T-helper 1 cell treated with Interleukin-12 subunit alpha and Interleukin-12 subunit beta and Interleukin-4 antibody, amounts not matched to agents 30 μg/mL and 1 μg/mL, for 36 hours (primary cell): ENCODE measurements around the gene PMPCA.

ENCODE experiments used
- H3K27ac Mint-ChIP-seq: one replicate; pipeline ENCODE4 v1.8.0; 2021; ENCODE audit warnings: mild to moderate bottlenecking, mixed read lengths
- H3K27me3 Mint-ChIP-seq: one replicate; pipeline ENCODE4 v1.8.0; 2021; ENCODE audit warnings: low read depth, mixed read lengths
- H3K36me3 Mint-ChIP-seq: one replicate; pipeline ENCODE4 v1.8.0; 2021; ENCODE audit warnings: low read depth, mixed read lengths
- H3K4me1 Mint-ChIP-seq: one replicate; pipeline ENCODE4 v1.8.0; 2021; ENCODE audit warnings: low read depth, mixed read lengths
- H3K4me3 Mint-ChIP-seq: one replicate; pipeline ENCODE4 v1.8.0; 2021; ENCODE audit warnings: mild to moderate bottlenecking, moderate library complexity, mixed read lengths
- H3K9me3 Mint-ChIP-seq: one replicate; pipeline ENCODE4 v1.8.0; 2021; ENCODE audit warnings: mixed read lengths

The PMPCA gene

DNA sequence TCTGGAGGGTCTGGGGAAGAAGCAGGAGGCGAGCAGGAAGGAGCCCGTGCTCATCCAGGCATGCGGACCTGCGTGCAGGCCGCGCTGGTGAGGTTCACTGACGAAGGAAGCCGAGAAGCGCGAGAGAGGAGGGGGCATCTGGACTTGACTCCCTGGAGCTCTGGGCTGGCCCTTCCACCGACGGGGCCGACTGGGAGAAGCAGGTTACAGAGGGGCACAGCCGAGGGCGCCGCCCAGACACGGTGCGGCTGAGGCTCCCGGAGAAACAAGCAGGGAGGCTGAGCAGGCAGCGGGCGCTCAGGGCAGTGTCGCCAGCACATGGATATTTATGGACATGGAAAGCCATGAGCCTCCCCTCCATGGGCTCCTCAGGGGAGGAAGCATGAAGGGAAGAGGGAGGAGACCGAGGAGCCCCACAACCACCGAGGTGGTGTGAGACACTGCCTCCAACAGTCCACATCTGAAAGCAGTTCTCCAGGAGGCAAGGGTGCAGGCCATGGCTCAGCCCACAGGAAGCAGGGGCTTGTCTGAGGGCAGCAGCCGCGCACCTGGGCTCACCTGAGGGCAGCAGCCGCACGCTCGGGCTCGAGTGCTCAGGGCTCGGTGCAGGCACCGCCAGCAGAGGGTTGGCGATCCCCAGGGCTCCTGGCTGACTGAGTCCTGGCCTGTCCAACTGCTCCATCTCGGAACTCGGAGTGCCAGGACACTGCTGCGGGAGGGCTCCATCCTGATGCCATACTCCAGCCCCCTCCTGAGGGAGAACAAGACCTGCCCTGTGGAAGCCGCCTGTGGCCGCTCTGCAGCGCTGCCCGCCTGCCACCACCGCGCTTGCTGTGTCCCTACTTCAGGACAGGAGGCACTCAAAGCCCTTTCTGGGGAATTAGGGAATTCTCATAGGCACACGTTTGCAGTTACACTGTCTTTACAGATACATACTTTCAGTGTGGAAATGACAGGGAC is 44.9 kb downstream of the PMPCA start:
- Mint-ChIP-seq H3K9me3 (no peaks in the 10 kb centered on the region), H3K27ac (no peak overlapping the region), H3K4me3 (no peak overlapping the region), H3K27me3 (no peaks in the 10 kb centered on the region), H3K36me3 (peaks cover 36% of the 10 kb centered on the region), H3K4me1 (no peaks in the 10 kb centered on the region)

DNA sequence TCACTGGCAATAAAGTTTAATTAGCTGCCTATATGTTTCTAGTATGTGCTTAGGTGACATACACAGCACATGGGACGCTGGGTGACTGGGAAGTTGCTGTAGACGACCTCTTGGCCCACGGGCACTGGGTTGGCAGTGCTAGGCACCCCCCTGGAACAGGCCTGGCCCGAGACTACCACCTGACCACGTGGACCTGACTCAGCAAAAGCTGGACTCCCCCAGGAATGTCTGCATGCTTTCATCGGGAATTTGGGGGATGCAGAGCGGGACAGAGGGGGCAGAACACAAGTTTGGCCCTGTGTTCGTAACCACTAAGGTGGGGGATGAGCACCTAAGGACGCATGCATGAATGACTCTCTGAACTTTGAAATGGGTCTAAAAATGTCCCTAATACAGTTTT is 45.8 kb downstream of the PMPCA start:
- Mint-ChIP-seq H3K36me3 (peaks cover 36% of the 10 kb centered on the region), H3K27ac (no peak overlapping the region)

GRCh38 chr9:136457326-136457725 is 46.9 kb downstream of the PMPCA start:
- peaks cover 40% of the 10 kb centered on the region for H3K36me3 Mint-ChIP-seq
- no peak overlapping the region for H3K4me3 Mint-ChIP-seq
- no peaks in the 10 kb centered on the region for H3K4me1 Mint-ChIP-seq
- no peaks in the 10 kb centered on the region for H3K9me3 Mint-ChIP-seq
- no peaks in the 10 kb centered on the region for H3K27me3 Mint-ChIP-seq
- no peak overlapping the region for H3K27ac Mint-ChIP-seq

More for the DNA sequence above, 45.8 kb downstream of the PMPCA start:
- H3K4me3 Mint-ChIP-seq, result no peak overlapping the region
- H3K4me1 Mint-ChIP-seq, result no peaks in the 10 kb centered on the region
- H3K27me3 Mint-ChIP-seq, result no peaks in the 10 kb centered on the region
- no peaks in the 10 kb centered on the region for H3K9me3 Mint-ChIP-seq

DNA sequence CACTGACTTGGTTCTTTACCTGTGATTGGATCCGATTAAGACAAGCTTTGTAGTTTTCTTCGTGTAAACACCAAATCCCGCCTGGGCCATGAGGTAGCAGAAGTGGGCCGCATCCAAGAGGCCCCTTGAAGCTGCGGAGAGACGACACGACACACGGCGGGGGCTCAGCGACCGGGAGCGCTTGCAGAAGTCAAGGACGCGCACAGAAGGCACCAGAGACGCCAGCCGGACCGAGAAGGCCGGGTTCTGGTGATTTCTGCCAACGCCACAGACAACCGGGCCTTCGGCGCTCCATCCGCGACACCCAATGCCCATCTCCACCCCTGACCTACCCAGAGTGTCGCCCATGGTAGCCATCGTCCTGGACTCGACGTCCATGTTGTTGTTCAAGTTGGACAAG is 49.0 kb downstream of the PMPCA start:
- Mint-ChIP-seq H3K27ac (no peak overlapping the region), H3K36me3 (peaks cover 37% of the 10 kb centered on the region), H3K4me1 (no peaks in the 10 kb centered on the region), H3K27me3 (no peaks in the 10 kb centered on the region), H3K9me3 (no peaks in the 10 kb centered on the region), H3K4me3 (no peak overlapping the region)

DNA sequence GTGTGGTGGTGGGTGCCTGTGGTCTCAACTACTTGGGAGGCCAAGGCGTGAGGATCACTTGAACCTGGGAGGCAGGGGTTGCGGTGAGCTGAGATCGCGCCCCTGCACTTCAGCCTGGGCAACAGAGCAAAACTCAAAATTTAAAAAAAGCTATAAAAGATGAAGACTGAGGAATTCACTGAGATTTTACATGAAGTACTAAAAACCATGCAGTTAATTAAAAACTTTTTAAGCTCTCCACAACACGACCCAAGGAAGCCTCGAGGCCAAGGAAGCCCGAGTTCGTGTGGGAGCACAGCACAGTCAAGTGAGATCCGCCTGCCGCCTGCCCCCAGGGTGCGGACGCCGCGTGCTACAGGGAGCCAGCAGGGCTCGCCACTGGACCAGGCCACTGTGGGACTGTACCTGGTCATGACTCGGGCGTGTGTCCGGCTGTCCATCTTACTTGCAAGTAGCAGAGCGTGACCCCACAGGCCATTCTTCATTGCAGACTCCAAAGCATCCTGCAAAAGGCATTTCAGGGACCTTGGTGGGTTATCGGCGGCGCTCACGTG is 50.4 kb downstream of the PMPCA start:
- Mint-ChIP-seq H3K27ac (no peak overlapping the region), H3K27me3 (no peaks in the 10 kb centered on the region), H3K9me3 (no peaks in the 10 kb centered on the region), H3K4me1 (no peaks in the 10 kb centered on the region), H3K4me3 (no peak overlapping the region), H3K36me3 (peaks cover 43% of the 10 kb centered on the region)

- Mint-ChIP-seq H3K36me3 (peaks cover 55% of the 10 kb centered on the region), H3K4me3 (no peak overlapping the region), H3K9me3 (no peaks in the 10 kb centered on the region), H3K27ac (no peak overlapping the region), H3K4me1 (no peaks in the 10 kb centered on the region), H3K27me3 (no peaks in the 10 kb centered on the region)
These were observed 52.2 kb downstream of the PMPCA start for GRCh38 chr9:136462664-136463063.

DNA sequence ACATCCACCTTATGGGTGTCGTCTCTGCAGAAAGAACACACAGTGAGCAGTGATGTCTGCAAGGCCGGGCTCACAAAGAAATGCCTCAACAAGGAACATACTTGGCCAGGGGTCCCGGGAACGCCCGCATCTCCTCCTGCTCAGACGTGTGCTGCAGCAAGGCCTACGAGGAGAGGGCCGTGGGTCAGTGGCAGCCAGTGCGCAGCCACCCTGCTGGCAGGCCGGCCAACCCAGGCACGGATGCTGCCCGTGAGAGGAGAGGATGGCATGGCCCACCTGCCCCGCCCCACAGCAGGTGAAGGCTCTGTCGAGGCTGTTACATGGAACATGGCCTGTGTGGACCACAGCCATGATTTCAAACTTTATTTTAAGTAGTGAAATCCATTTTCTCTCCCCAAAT is 53.1 kb downstream of the PMPCA start:
- no peak overlapping the region for H3K4me3 Mint-ChIP-seq

GRCh38 chr9:136464241-136464640 is 53.8 kb downstream of the PMPCA start:
- no peak overlapping the region for H3K4me3 Mint-ChIP-seq
- no peaks in the 10 kb centered on the region for H3K27me3 Mint-ChIP-seq
- H3K27ac Mint-ChIP-seq, result no peak overlapping the region
- H3K36me3 Mint-ChIP-seq, result peaks cover 47% of the 10 kb centered on the region
- no peaks in the 10 kb centered on the region for H3K9me3 Mint-ChIP-seq
- no peaks in the 10 kb centered on the region for H3K4me1 Mint-ChIP-seq

More for the DNA sequence above, 53.1 kb downstream of the PMPCA start:
- peaks cover 54% of the 10 kb centered on the region for H3K36me3 Mint-ChIP-seq
- H3K4me1 Mint-ChIP-seq, result no peaks in the 10 kb centered on the region
- no peaks in the 10 kb centered on the region for H3K27me3 Mint-ChIP-seq
- no peaks in the 10 kb centered on the region for H3K9me3 Mint-ChIP-seq
- H3K27ac Mint-ChIP-seq, result no peak overlapping the region

DNA sequence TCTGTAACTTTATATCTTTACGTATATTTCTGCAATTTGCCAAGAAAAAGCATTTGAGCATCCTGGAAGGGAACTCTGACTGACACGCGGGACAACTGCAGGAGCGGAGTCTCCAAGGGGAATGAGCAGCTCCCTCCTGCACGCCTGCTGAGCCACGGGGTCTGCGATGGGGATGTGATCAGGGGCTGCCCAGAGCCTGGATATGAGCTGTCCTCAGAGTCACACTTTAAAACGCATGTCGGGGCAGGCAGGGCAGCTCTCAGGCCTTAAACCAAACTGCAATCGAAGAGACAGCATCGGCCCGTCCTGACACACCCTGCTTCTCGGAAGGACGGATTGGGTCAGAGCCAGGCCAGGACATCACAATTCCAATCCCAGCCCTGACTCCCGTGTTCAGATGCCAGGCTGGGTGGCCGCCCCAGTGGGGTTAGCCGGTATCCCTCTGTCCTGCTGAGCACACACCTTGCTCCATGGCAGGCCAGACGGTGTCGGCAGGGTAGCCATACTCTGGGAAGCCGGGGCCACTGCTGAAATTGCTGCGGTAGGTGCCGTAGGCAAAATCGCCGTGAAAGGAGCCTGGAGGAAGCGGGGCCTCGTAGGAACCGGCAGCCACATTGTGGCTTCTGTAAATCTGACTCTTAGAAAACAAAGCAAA is 55.2 kb downstream of the PMPCA start:
- H3K4me3 Mint-ChIP-seq, result no peak overlapping the region
- H3K4me1 Mint-ChIP-seq, result no peaks in the 10 kb centered on the region
- no peaks in the 10 kb centered on the region for H3K27me3 Mint-ChIP-seq
- H3K9me3 Mint-ChIP-seq, result no peaks in the 10 kb centered on the region
- H3K36me3 Mint-ChIP-seq, result peaks cover 47% of the 10 kb centered on the region
- H3K27ac Mint-ChIP-seq, result no peak overlapping the region

- no peaks in the 10 kb centered on the region for H3K27me3 Mint-ChIP-seq
- no peaks in the 10 kb centered on the region for H3K9me3 Mint-ChIP-seq
- H3K4me3 Mint-ChIP-seq, result no peak overlapping the region
- no peak overlapping the region for H3K27ac Mint-ChIP-seq
- H3K4me1 Mint-ChIP-seq, result no peaks in the 10 kb centered on the region
- peaks cover 46% of the 10 kb centered on the region for H3K36me3 Mint-ChIP-seq
These were observed 55.7 kb downstream of the PMPCA start for GRCh38 chr9:136466155-136466541.

GRCh38 chr9:136467766-136468165 is 57.3 kb downstream of the PMPCA start:
- Mint-ChIP-seq H3K27ac (no peak overlapping the region), H3K4me3 (no peak overlapping the region), H3K36me3 (peaks cover 38% of the 10 kb centered on the region), H3K4me1 (no peaks in the 10 kb centered on the region), H3K9me3 (no peaks in the 10 kb centered on the region), H3K27me3 (no peaks in the 10 kb centered on the region)

- Mint-ChIP-seq H3K36me3 (peaks cover 32% of the 10 kb centered on the region), H3K27me3 (no peaks in the 10 kb centered on the region), H3K27ac (no peak overlapping the region), H3K4me3 (no peak overlapping the region), H3K4me1 (no peaks in the 10 kb centered on the region), H3K9me3 (no peaks in the 10 kb centered on the region)
These were observed 59.9 kb downstream of the PMPCA start for GRCh38 chr9:136470356-136470755.

DNA sequence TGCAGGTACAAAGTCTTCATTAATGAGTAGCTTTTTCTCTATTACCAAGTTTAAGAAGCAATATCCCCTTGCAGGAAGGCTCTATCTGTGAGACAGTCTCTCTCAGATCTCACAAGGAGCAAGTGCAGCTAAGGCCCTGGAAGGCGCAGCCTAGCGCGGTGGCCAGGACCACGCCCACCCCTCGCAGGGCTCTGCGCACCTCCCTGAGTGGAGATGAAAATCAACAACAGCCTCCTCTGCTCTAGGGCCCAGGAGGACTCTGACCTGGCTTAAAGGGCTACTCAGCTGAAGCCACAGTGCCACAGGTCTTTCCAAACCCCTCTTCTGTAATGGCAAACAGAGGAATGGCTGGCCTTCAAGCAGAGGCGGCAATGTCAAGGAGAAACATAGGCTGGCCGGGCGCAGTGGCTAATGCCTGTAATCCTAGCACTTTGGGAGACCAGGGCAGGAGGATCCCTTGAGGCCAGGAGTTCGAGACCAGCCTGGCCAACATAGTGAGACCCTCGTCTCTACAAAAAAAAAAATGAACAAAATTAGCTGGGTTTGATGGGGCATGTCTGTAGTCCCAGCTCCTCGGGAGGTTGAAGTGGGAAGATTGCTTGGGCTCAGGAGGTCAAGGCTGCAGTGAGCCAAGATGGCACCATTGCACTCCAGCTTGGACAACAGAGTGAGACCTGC is 60.5 kb downstream of the PMPCA start:
- no peaks in the 10 kb centered on the region for H3K4me1 Mint-ChIP-seq
- H3K9me3 Mint-ChIP-seq, result no peaks in the 10 kb centered on the region
- no peaks in the 10 kb centered on the region for H3K27me3 Mint-ChIP-seq
- H3K27ac Mint-ChIP-seq, result no peak overlapping the region
- H3K4me3 Mint-ChIP-seq, result no peak overlapping the region
- peaks cover 29% of the 10 kb centered on the region for H3K36me3 Mint-ChIP-seq

- Mint-ChIP-seq H3K9me3 (no peaks in the 10 kb centered on the region), H3K27me3 (no peaks in the 10 kb centered on the region), H3K4me1 (no peaks in the 10 kb centered on the region), H3K36me3 (peaks cover 19% of the 10 kb centered on the region), H3K4me3 (no peak overlapping the region), H3K27ac (no peak overlapping the region)
These were observed 61.5 kb downstream of the PMPCA start for GRCh38 chr9:136471802-136472487.
